ENCODE results near the gene TMEM35A.
"Not testable (repeated sequence)": the region's sequence is repeated elsewhere in the genome, so short reads cannot be mapped to it uniquely, and the experiment has no call there.

Gene TMEM35A

DNA sequence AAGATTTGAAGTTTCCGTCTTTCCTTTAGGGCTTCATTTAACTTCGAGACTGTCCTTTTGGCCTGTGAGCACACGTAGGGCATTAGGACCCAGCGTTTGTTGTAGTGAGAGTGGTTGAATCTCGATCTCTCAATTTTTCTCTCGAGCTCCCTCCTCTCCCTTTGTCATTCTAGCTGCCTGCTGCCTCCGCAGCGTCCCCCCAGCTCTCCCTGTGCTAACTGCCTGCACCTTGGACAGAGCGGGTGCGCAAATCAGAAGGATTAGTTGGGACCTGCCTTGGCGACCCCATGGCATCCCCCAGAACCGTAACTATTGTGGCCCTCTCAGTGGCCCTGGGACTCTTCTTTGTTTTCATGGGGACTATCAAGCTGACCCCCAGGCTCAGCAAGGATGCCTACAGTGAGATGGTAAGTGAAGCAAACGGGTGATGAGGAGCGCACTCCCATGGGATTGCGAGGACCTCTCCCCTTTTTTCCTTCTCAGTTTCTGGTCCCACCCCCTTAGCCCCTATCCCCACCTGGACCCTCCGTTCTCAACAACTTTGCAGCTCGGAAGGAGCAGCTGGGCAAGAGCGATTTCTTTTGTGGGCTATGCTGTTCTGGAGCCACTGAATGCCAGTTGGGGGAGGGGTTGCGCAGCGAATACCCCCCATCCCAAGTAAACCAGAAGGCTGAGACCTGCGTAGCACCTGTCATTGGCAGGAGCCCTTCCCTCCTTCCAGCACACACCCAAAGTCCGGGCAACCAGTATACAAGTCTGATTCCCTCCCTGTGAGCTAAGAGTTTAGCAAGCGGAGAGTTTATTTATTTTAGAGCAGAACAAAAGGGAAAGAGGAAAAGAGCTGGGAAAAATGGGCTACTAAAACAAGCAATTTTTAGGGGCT, at the start of gene TMEM35A:
TMEM35A (plus strand) TSS at position 164 of the 883 bp plus-strand sequence; CDS start at position 288, 124 bp downstream.
- no peak for DNase-seq

DNA sequence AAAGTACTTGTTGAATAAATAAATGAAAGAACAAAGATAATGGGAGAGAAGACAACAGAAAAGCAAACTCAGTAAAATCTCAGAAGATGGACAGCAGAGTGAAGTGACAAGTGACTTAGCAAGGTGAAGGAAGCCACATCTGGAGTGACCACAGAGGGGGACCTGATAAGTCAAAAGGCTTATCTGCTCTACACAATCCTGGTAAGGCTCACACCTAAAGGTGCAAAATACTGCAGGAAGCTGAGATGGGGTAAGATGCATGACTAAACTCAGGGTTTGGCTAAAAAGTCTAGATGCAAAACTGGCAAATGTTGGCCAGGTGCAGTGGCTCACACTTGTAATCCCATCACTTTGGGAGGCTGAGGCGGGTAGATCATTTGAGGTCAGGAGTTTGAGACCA, 49.0 kb upstream of the TMEM35A start:
- DNase-seq, result no peak

DNA sequence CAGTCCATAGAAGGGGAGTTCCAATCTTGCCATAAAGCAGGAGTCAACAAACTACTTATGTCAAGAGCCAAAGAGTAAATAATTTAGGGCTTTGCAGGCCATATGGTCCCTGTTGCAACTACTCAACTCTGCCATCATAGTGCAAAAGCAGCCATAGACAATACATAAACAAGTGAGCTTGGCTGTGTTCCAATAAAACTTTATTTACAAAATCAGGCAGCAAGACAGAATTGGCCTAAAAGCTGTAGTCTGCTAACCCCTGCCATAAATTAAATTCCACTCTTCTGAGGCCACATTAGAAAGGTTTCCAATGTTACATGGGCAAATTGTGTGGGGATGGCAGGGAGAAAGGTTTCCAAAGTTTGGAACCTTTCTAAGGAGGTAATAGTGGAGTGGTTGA, 41.4 kb upstream of the TMEM35A start:
- no peak for DNase-seq

GRCh38 chrX:101040197-101040596, 38.5 kb upstream of the TMEM35A start:
- DNase-seq, result no peak

DNA sequence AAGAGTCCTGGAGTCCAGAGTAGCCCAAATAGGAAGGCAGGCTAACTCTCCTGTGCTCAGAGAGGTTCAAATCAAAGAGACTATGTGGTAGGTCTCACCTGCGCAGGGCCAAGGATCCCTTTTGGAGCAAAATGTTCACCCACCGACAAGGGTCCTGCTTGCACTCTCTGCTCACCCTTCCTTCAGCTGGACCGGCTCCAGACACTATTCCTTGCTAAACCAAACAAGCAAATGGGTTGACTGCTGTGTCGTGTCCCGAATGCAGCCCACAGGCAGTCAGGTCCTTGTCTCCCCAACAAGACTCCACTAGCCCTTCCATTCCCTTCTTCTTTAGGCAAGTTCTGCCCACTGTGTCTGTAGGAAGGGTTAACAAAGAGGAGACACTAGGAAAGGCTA, 27.5 kb upstream of the TMEM35A start:
- DNase-seq, result no peak

GRCh38 chrX:101051549-101052302, 27.0 kb upstream of the TMEM35A start, which contains the start of gene TRMT2B:
Gene TRMT2B (minus strand): TSS chrX:101052111. CDS start chrX:101042289, 9,822 bp downstream.
- peak; percentile 34 for DNase-seq

GRCh38 chrX:101056551-101056950, 22.1 kb upstream of the TMEM35A start:
- DNase-seq, result not testable (repeated sequence)

DNA sequence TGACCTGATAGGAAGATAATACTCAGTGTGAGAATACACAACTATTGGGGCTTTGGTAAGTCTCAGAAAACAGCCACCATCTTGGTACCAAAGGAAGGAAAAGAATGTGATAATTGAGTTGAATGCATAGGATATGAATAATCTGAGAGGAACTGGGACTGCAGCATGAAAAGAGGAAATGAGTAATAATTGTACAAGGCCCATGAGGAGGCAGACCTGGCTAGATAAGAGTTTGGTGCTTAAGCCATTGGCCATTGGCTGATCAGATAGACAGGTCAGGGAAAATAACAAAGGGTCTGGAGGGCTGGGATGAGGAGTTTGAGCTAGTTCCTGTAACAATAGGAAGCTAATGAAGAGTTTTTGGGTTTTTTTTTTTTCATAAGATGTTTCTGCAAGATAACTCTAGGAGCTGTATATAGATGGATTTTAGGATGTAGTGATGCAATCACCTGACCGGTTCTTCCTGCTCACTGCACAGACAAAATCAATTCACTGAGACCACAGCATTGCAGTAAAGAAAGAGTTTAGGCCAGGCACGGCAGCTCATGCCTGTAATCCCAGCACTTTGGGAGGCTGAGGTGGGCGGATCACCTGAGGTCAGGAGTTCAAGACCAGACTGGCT, 21.5 kb upstream of the TMEM35A start:
- DNase-seq, result no peak

- DNase-seq, result no peak
These were observed 16.5 kb upstream of the TMEM35A start for GRCh38 chrX:101062176-101062575.

- no peak for DNase-seq
These were observed 7.1 kb upstream of the TMEM35A start for GRCh38 chrX:101071582-101071981.

- DNase-seq, result no peak
These were observed 1.1 kb downstream of the TMEM35A start for GRCh38 chrX:101079736-101080270.

DNA sequence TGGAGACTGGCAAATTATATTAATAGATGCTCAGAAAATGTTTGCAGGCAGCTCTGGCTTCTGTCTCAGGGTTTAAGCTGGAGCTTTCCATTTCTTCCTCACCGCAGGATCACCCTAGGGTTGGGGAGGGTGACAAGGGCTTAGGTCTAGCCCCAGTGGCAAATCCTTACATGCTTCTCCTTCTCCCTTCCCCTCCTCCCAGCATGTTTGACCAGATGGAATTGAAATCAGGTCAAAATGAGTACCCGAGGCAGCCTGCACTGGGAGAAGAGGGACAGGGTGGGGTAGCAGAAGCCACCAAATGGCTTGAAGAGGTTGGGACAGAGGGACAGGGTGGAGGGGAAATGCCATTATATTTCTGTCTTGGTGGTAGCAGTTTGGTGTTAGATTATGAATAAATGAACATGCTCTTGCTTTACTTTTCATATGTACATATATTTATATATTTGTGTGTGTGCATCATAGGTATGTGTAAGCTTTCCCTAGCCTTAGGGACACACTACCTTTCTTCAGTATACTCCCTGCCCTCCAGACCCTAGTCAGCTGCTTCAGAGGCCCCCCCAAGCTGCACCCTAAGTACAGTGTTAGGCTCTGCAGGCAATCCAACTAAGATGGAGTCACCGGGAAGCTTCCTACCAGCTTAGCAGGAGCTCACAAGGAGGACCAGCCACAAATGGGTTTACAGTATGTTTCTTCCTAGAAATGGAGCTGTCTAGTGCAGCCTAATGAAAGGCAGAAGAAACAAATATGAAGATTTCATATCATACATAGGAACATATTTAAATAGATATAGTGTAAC, 1.8 kb downstream of the TMEM35A start:
- DNase-seq, result no peak

GRCh38 chrX:101081231-101081630, 2.6 kb downstream of the TMEM35A start:
- DNase-seq, result no peak

DNA sequence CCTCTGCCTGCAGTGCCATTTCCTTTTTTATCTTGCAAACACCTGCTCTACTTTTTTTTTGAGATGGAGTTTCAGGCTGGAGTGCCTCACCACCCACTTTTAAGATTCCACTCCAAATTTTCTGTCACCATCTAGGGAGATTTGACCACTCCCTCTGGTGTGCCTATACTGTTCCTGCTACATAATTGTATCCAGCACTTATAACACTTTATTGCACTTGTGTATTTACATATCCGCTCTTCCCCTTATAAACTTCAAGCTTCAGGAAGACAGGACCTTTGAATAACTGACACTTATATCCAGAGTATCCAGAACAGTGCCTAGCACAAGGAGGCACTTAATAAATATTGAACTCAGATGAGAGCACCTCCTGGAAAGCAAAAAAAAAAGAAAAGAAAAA, 13.1 kb downstream of the TMEM35A start:
- no peak for DNase-seq

- DNase-seq, result peak; percentile 67
These were observed 19.1 kb downstream of the TMEM35A start, which contains the start of gene CENPI for GRCh38 chrX:101097546-101098453. Gene CENPI (plus strand): TSS chrX:101098204. CDS start chrX:101101071, 2,867 bp downstream.

GRCh38 chrX:101108284-101108683, 29.6 kb downstream of the TMEM35A start:
- no peak for DNase-seq

DNA sequence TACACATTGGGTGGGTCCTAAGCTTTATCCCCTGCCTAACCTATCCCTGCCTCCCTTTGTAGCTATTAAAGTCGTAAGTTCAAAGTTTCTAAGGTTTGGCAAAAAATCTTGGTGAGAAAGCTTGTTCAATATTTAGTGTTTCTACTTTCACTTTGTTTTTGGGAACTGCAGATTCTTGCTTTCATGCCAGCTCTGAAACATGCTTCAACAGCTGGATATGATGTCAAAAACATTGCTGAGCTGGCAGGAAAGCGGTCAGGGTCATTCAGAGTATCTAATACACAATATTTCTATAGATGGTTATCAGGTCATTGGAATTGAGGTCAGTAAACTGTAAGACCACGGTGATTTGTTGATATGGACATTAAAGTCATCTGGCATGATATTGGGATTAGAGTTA, 39.0 kb downstream of the TMEM35A start:
- DNase-seq, result no peak

DNA sequence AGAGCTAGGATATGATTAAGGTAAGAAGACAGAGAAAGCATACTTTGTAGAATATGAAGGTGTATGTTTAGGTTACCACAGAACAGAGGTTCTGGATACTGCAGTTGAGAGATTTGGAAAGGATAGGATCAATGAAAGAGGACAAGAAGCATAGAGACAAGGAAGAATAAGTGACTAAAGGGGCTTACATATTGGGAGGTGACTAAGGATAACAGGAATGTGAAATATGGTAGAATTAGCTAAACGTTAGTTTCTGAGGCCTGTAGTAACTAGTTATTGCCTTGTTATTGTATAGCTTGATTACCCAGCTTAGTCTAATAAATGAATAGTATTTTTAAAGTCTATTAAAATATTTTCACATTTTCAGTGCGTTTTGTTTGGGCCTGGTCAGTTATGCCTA, 57.6 kb downstream of the TMEM35A start:
- no peak for DNase-seq

All from NCI-H524 treated with DMSO at 0.1 percent for 48 hours (cell line).